OCI-LY7 (cell line): ENCODE measurements around the gene SMG6. TPM values are rescaled to one million over a fixed set of nuclear protein-coding genes. Genes with fewer than 3 reads are reported as not detected.

ENCODE experiments used
- BruUV-seq: library from RNA; stranded (reverse); fragments of 400-500 nt; replicated peaks from 2 replicates; lab custom pipeline; 2021; lab: Mats Ljungman, UMichigan
- CTCF ChIA-PET: fragments of 300-600 bp; sonication (Branson Sonifier 250); formaldehyde crosslinking; loops from one replicate; lab custom pipeline; 2022; ENCODE audit warnings: antibody characterized with exemption; ENCODE audit not compliant: unreplicated experiment; lab: Charles Lee
- POLR2A ChIA-PET: fragments of 300-600 bp; sonication (Branson Sonifier 250); formaldehyde crosslinking; loops from one replicate; lab custom pipeline; 2022; ENCODE audit warnings: antibody characterized with exemption; lab: Charles Lee
- DNase-seq: peaks from one replicate; pipeline ENCODE4 v3.0.0-alpha.2; 2015; ENCODE audit warnings: low spot score
- H2AFZ ChIP-seq: fragments of 200-600 bp; sonication (generic), shearing (Covaris generic); 2 replicates; pipeline ENCODE4 v1.6.1; 2014; ENCODE audit warnings: mild to moderate bottlenecking, antibody characterized with exemption, low read length, moderate library complexity
- H3K27ac ChIP-seq: fragments of 200-600 bp; sonication (generic); 2 replicates; pipeline ENCODE4 v1.5.1; 2014; ENCODE audit warnings: mixed run types, low read depth, mild to moderate bottlenecking, moderate library complexity, low read length, inconsistent platforms; ENCODE audit not compliant: poor library complexity, severe bottlenecking
- H3K36me3 ChIP-seq: fragments of 200-600 bp; sonication (generic); 2 replicates; pipeline ENCODE4 v1.6.1; 2014; ENCODE audit warnings: mild to moderate bottlenecking, antibody characterized with exemption, low read length, moderate library complexity, mixed read lengths; ENCODE audit not compliant: insufficient read depth
- H3K4me1 ChIP-seq: fragments of 200-600 bp; sonication (generic); 2 replicates; pipeline ENCODE4 v1.5.1; 2014; ENCODE audit warnings: mild to moderate bottlenecking, low read length; ENCODE audit not compliant: insufficient read depth, poor library complexity, severe bottlenecking
- H3K4me2 ChIP-seq: fragments of 200-600 bp; sonication (generic); 2 replicates; pipeline ENCODE4 v1.6.1; 2014; ENCODE audit warnings: mild to moderate bottlenecking, low read length
- H3K4me3 ChIP-seq: fragments of 200-600 bp; sonication (generic); 2 replicates; pipeline ENCODE4 v1.5.1; 2014; ENCODE audit warnings: mild to moderate bottlenecking, low read depth, low read length; ENCODE audit not compliant: poor library complexity, severe bottlenecking
- H3K79me2 ChIP-seq: fragments of 200-600 bp; sonication (generic); 2 replicates; pipeline ENCODE4 v1.6.1; 2016; ENCODE audit warnings: low read depth, mild to moderate bottlenecking, low read length, moderate library complexity, mixed read lengths; ENCODE audit not compliant: insufficient read depth
- H3K9me2 ChIP-seq: fragments of 200-600 bp; sonication (generic); 2 replicates; pipeline ENCODE4 v1.6.1; 2016; ENCODE audit warnings: mild to moderate bottlenecking, low read length, mixed read lengths; ENCODE audit not compliant: insufficient read depth
- H3K9me3 ChIP-seq: fragments of 200-600 bp; sonication (generic); 2 replicates; pipeline ENCODE4 v1.6.1; 2014; ENCODE audit warnings: mild to moderate bottlenecking, mixed run types, low read length, mixed read lengths
- H4K20me1 ChIP-seq: fragments of 200-600 bp; sonication (generic); 2 replicates; pipeline ENCODE4 v1.6.1; 2014; ENCODE audit warnings: mild to moderate bottlenecking, antibody characterized with exemption, low read length, moderate library complexity, mixed read lengths; ENCODE audit not compliant: insufficient read depth
- EZH2phosphoT487 ChIP-seq: fragments of 200-600 bp; sonication (generic); IDR thresholded peaks from 2 replicates; pipeline ENCODE4 v1.6.1; 2018; ENCODE audit warnings: low read depth, borderline replicate concordance, mild to moderate bottlenecking, mixed run types, antibody characterized with exemption, low read length, moderate library complexity, mixed read lengths
- intact Hi-C: fragments of 100-400 bp; cut with micrococcal nuclease; formaldehyde crosslinking; loops from one replicate; pipeline ENCODE4 v1.10.0; 2022; ENCODE audit not compliant: unreplicated experiment
- total RNA-seq, 2 experiments: library from RNA; depleted of rRNA in 1 of 2; stranded (reverse); fragments of >200 nt in 1 of 2; shearing (Covaris generic) in 1 of 2; gene quantifications; 2 replicates each; pipeline ENCODE4 v1.2.3, GENCODE V29; 2014 to 2022
- TF ChIP-seq, protein P1 (sequence below): fragments of 200-600 bp; sonication (generic); conservative IDR thresholded peaks from 2 replicates; pipeline ENCODE4 v1.5.1; 2014; ENCODE audit warnings: mild to moderate bottlenecking, antibody characterized with exemption, low read length, moderate library complexity, mixed read lengths

The SMG6 gene
- total RNA-seq, 2 experiments from 2014 or later = 12.5 to 17.8 TPM

DNA sequence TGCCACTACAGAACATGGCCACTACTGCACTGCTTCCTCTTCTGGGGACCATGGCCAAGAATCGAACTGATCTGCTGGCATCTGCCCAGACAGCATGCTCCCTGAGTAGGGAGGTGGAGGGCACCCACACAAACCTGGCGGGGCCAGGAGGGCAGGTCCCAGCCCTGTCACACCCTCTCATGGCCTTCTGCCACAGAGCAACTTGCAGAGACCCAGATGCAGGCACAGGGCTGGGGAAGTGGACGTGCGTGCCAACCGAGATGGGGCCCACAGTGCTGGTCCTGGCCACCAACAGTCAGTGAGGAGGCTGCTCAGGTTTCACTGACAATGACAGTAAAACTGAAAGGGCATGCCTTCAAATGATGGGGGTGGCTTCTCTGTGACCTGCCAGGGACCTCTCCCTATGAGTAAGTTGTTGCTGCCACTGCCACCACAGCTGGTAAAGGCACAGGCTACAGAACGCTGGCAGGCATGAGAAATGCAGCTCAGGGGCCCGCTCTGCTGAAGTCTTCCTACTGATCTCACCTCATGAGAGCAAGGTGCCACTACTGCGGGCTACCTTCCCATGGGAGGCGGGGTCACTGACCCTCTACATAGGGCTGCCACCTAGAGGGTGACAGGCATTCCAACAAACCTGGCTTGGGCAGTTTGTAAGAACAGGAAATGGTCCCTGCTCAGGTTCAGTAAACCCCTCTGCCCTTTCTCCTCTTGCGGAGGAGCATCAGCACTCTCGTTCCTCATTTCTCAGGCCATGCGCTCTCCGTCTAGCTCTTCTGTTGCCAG is 233.2 kb downstream of the SMG6 start:
- BruUV-seq = no TSS peak
- TF ChIP-seq EZH2phosphoT487 = no peak
- TF ChIP-seq, protein P1, sequence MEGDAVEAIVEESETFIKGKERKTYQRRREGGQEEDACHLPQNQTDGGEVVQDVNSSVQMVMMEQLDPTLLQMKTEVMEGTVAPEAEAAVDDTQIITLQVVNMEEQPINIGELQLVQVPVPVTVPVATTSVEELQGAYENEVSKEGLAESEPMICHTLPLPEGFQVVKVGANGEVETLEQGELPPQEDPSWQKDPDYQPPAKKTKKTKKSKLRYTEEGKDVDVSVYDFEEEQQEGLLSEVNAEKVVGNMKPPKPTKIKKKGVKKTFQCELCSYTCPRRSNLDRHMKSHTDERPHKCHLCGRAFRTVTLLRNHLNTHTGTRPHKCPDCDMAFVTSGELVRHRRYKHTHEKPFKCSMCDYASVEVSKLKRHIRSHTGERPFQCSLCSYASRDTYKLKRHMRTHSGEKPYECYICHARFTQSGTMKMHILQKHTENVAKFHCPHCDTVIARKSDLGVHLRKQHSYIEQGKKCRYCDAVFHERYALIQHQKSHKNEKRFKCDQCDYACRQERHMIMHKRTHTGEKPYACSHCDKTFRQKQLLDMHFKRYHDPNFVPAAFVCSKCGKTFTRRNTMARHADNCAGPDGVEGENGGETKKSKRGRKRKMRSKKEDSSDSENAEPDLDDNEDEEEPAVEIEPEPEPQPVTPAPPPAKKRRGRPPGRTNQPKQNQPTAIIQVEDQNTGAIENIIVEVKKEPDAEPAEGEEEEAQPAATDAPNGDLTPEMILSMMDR = 0 out of 2 replicates have a peak, but pooled peaks have one; percentile 39
- intact Hi-C loops = no loop called here

DNA sequence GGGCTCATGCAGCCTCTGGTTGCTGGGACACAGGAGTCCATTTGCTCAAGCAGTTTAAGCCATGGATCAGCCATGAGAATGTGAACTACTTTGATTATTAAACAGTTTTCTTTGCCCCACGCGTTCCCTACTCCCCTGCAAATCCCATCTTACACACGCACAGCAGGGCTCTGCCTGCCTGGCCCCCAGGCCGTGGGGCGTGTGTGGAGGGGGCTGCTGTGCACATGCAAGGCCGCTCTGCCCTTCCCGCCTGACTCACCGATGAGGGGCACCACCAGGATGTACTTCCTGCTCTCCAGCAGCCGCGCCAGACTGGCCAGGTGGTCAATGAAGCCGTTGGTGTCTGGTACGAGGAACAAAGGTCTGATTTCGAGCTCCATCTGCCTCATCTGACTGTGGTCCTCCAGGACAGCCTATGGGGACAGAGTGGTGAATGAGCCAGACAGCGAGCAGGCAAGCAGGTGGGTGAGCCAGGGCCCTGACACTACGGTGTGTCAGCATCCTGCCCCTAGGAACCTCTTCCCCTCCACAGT is 235.0 kb downstream of the SMG6 start:
- Histone ChIP-seq H3K27ac (peak overlapping the region; percentile 16), H4K20me1 (no peaks in the 10 kb centered on the region), H2AFZ (no peak overlapping the region), H3K79me2 (no peaks in the 10 kb centered on the region), H3K36me3 (no peaks in the 10 kb centered on the region), H3K9me2 (no peaks in the 10 kb centered on the region), H3K4me3 (no peak overlapping the region), H3K4me1 (peaks cover 25% of the 10 kb centered on the region), H3K4me2 (no peak overlapping the region), H3K9me3 (no peaks in the 10 kb centered on the region)
- peak; percentile 49 for DNase-seq
- intact Hi-C loops = no loop called here
- no TSS peak for BruUV-seq
- POLR2A ChIA-PET = no interaction called here
- TF ChIP-seq, protein P1 = no peak
- TF ChIP-seq EZH2phosphoT487 = no peak
- CTCF ChIA-PET = interaction anchor here (1.5 kb wide), 1 partner anchor 81 kb away, joined by 4 read pairs; no protein-coding TSS in a partner anchor

More for the DNA sequence above, 233.2 kb downstream of the SMG6 start:
- no peaks in the 10 kb centered on the region for H3K79me2 ChIP-seq
- H3K9me2 ChIP-seq = no peaks in the 10 kb centered on the region
- H3K4me1 ChIP-seq = peaks cover 11% of the 10 kb centered on the region
- no peak overlapping the region for H3K4me3 ChIP-seq
- H2AFZ ChIP-seq = no peak overlapping the region
- no peak for DNase-seq
- H3K36me3 ChIP-seq = no peaks in the 10 kb centered on the region
- no peak overlapping the region for H3K4me2 ChIP-seq
- CTCF ChIA-PET = no interaction called here
- H3K9me3 ChIP-seq = no peaks in the 10 kb centered on the region
- H4K20me1 ChIP-seq = no peaks in the 10 kb centered on the region
- POLR2A ChIA-PET = no interaction called here
- H3K27ac ChIP-seq = no peak overlapping the region
